GM18870 (cell line): ENCODE measurements around the gene CUTA.

Experiments used
- ATAC-seq: cut with Tn5 transposase; IDR thresholded peaks from one replicate; pipeline ENCODE4 v1.9.1; 2021; ENCODE audit warnings: moderate library complexity; ENCODE audit not compliant: unreplicated experiment

The CUTA gene

DNA sequence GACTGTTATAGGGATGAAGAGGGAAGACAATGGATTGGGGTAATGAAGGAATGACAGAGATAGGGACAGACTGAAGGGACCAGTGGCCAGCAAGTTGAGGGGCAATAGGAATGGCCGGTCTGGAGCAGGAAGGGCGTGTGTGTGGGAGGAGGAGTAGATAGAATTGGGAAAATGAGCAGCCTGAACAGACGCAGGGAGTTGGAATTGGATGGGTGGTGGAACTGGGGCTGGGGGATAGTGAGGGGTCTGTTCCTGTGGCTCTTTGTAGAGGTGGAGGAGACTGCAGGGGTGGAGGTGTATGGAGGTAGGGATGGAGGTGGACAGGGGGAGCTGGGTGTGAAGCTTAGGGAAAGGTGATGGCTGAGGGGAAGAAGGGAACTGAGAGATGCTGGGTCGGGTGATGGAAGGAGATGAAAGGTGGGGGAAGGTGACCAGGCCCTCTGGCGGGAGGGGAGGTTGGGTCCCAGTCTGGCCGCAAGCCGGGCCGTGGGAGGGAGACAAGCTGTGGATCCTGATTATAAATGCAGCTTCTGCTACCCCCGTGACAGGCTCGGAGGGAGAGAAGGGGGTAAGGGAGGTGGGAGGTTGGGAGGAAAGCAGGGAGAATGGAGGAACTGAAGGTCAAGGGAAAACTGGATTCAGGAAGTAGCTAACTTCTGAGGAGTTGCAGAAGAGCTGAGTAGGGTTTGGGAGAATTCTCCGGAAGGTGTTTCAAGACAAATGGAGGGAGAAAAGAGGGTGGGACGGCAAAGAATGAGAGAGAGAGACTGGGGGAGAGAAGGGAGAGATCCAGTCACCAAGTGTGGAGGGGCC, 7.2 kb upstream of the CUTA start:
- ATAC-seq, result no peak

DNA sequence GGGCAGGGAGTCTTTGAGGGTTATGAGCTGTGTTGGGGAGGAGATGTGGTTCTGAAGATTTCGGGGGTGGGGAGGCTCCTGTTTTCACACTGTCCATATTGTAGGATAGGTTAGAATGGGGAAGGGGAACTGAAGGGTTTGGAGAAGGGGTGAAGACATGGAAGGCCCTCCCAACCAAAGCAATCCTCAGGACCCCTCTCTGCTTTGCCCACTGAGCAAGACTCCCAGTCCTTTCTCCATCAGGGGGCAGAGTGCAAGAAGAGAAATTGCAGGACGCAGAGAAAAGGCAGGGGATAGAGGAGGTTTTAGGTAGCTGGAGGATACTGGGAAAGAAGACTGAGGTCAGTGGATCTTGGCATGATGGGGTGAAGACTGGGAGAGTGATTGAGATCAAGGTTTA, 5.9 kb upstream of the CUTA start:
- ATAC-seq, result no peak

DNA sequence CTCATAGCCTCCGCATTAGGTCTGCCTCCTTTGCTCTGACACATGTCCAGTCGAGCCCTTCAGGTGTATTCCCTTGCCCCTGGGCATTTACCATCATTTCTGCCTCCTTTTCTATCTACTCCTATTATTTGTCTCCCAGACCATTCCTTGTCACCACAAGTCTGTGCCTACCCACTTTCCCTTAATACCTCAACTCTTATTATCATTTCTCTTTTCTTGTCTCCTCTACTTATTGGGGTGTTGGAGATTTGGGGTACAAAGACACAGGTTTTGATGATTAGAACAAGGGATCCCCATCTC, 3.4 kb upstream of the CUTA start:
- no peak for ATAC-seq

GRCh38 chr6:33420491-33421343, 2.8 kb upstream of the CUTA start:
- no peak for ATAC-seq

DNA sequence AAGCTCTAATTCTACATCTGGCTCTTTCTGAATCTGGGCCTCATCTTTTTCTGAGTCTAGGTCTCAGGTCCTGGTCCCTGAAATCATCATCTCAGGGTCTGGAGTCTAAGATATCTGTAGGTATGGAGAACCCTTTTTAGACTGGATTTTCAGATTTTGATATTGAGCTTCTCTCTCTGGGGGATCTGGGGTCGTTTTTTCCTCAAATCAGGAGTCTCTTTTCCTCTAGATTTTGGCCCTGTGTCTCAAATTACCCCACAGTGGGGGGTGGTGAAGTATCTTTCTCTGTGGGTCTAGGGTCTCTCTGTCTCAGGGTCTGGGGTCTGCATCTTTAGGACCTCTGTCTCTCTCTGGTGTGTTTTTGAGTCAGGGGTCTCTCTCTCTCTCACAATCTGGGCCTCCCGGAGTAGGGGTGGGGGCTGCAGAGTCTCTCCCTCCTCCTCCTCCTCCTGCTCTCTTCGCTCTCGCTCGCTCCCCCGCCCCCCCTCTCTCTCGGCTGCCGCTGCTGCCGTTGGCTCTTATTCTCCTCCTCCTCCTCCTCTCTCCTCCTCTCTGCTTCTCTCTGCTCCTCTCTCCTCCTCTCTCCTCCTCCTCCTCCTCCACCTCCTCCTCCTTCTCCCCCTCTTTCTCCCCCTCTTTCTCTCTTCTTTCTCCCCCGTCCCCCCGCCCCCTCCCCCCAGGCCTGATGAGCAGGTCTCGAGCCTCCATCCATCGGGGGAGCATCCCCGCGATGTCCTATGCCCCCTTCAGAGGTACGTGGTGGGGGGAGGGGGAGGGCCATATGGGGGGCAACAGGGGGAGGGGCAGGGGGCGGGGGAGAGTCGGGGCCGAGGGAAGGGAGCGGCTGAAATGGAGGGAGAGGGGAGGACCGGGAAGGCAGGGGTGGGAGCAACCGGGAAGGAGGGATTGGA, 1.9 kb upstream of the CUTA start, which contains the start of gene SYNGAP1:
SYNGAP1 (plus strand) TSS at position 486 of the 911 bp plus-strand sequence; CDS start at position 686, 200 bp downstream.
- no peak for ATAC-seq

GRCh38 chr6:33418690-33419291, 884 bp upstream of the CUTA start:
- ATAC-seq, result no peak

DNA sequence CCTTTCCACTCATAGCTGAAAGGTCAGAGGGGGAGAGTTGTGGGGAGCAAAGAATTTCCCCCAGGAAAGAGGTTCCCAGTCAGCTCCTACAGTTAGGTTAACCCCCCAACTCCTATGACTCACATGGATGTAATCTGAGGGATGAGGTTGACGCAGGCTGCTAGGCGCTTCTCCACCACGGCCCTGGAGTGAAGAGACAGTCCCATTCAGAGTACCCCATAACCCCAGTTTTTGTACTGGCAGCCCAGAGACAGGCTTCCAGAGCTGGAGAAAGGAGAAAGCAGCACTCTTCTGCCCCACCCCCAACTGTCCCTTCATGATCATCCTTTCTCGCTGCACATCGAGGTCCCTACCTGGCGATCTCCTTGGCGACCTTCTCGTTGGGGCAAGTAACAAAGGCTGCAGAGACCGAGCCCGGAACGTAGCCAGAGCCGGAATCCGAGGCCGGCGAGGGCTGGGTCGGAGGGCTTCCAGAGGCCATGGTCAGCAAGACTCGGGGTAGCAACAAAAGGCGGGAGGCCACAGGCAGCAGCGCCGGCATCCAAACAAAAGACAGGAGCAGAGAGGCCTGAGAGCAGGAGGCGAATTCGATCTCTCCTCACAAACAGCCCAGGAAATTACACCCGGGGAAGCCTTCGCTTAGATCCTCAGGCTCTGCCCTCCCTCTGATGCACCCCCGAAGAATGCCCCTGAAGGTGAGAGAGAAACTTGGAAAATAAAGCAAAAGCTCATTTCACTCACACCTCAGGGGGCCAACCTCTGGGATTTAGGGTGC, 592 bp downstream of the CUTA start:
- no peak for ATAC-seq

GRCh38 chr6:33416386-33417127, 1.4 kb downstream of the CUTA start:
- ATAC-seq, result no peak

DNA sequence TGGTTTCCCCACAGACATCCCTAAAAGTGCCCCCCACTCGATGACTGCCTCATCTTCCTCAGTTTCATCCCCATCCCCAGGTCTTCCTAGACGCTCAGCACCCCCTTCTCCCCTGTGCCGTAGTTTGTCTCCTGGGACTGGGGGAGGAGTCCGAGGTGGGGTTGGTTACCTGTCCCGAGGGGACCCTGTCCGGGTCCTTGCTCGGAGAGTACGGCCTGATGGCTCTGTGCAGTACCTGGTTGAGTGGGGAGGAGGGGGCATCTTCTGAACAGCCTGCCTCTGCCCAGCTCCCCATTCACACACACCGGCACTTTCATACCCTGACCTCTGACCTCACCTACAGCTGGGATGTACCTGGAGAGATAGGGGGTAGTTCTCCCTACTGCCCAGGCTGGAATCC, 2.1 kb downstream of the CUTA start:
- no peak for ATAC-seq

GRCh38 chr6:33414592-33415271, 3.2 kb downstream of the CUTA start:
- ATAC-seq, result no peak

- no peak for ATAC-seq
Measured at GRCh38 chr6:33413241-33414120, 4.4 kb downstream of the CUTA start.

- no peak for ATAC-seq
Measured at GRCh38 chr6:33412140-33413009, 5.5 kb downstream of the CUTA start.

DNA sequence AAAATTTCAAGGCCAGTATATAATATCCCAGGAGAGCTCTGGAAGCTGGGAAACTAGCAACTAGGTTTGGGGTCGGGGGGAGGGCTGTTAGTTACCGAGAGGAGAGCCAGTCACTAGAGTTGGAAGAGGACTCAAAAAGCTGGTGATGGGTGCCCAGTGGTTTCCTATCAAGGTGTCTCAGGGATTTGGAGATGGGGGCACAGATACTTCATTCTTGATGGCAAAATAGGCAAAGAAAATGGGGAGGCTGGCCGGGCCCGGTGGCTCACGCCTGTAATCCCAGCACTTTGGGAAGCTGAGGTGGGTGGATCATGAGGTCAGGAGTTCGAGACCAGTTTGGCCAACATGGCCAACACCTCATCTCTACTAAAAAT, 6.3 kb downstream of the CUTA start:
- no peak for ATAC-seq

- no peak for ATAC-seq
Measured at GRCh38 chr6:33410711-33411631, 6.9 kb downstream of the CUTA start, which contains the start of gene PHF1. TSS of gene PHF1 (plus strand) at chr6:33411014. CDS start at chr6:33412264, 1,250 bp downstream.

DNA sequence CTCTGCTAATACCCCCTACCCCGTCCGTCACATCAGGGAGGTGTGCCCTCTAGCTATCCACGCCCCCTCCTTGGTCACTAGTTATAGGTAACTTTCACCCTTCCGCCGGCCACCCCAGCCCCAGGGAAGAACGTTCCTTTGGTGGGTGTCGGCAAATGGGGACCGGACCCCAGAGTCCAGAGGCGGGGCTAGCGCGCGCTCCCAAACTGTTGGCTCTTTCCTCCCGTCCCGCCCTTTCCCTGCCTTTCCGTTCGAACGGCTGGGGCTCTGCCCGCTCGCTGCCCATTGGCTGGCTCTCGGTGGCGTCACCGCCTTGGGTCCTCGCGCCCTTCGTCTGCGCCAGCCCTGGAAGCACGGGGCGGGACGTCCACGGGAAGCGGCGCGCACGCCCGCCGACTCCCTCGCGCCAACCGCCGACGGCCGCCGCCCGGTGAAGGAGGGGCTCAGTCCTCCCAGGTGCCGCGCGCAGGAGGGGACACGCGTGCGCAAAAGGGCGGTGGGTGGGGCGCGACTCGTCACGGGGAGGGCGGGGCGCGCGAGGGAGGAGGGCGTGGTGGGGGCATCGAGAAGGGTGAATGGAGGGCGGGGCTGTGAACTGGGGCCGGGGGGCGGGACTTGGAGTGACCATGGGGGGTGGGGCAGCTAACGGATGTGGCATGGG, 7.7 kb downstream of the CUTA start:
- peak; percentile 56 for ATAC-seq
